Esophagus squamous epithelium (tissue), 4 donors: ENCODE results near the gene PRRT1B.

Source experiments
- POLR2A ChIP-seq, 4 donors: fragments of 450-650 bp; IDR thresholded peaks; one replicate each; pipeline ENCODE4 v1.6.1; 2017; ENCODE audit warnings: antibody characterized with exemption in 4 of 4, mild to moderate bottlenecking in 4 of 4, moderate library complexity in 3 of 4
- TF ChIP-seq, protein P1 (sequence below), 6 experiments: fragments of 450-650 bp in 4 of 6; fragments of 200-600 bp in 2 of 6; sonication (generic) in 2 of 6; IDR thresholded peaks; one replicate each; pipeline ENCODE4 v1.5.1; 2016 to 2019; ENCODE audit warnings: antibody characterized with exemption in 6 of 6, mild to moderate bottlenecking in 4 of 6, moderate library complexity in 4 of 6

- TF ChIP-seq, protein P1, sequence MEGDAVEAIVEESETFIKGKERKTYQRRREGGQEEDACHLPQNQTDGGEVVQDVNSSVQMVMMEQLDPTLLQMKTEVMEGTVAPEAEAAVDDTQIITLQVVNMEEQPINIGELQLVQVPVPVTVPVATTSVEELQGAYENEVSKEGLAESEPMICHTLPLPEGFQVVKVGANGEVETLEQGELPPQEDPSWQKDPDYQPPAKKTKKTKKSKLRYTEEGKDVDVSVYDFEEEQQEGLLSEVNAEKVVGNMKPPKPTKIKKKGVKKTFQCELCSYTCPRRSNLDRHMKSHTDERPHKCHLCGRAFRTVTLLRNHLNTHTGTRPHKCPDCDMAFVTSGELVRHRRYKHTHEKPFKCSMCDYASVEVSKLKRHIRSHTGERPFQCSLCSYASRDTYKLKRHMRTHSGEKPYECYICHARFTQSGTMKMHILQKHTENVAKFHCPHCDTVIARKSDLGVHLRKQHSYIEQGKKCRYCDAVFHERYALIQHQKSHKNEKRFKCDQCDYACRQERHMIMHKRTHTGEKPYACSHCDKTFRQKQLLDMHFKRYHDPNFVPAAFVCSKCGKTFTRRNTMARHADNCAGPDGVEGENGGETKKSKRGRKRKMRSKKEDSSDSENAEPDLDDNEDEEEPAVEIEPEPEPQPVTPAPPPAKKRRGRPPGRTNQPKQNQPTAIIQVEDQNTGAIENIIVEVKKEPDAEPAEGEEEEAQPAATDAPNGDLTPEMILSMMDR (IDR thresholded peaks at IDR 0.05): no peak
- TF ChIP-seq POLR2A (IDR thresholded peaks at IDR 0.05): no peak
Measured at GRCh38 chr9:131517761-131518190, 27.5 kb upstream of the PRRT1B start.
